H1 (cell line): ENCODE results near the gene BABAM2. TPM values are rescaled to one million over a fixed set of nuclear protein-coding genes. Genes with fewer than 3 reads are reported as not detected.

Experiments used
- ATF3 ChIP-seq: IDR thresholded peaks from 2 replicates; pipeline ENCODE4 v1.6.1; 2011; ENCODE audit warnings: low read depth, mild to moderate bottlenecking, low read length; ENCODE audit not compliant: insufficient read depth
- CHD7 ChIP-seq: fragments of 300-600 bp; sonication (generic); IDR thresholded peaks from 2 replicates; pipeline ENCODE4 v1.7.1; 2012; ENCODE audit warnings: low read length, moderate library complexity, mild to moderate bottlenecking, inconsistent platforms; ENCODE audit not compliant: insufficient replicate concordance
- TAF1 ChIP-seq: IDR thresholded peaks from 2 replicates; pipeline ENCODE4 v1.6.1; 2011; ENCODE audit warnings: mild to moderate bottlenecking, low read depth, low read length
- polyA plus RNA-seq, 7 experiments: library from polyadenylated mRNA; depleted of rRNA in 3 of 7; stranded (reverse) in 5 of 7; unstranded in 2 of 7; fragments of >200 nt in 5 of 7; fragments of 200-250 nt in 2 of 7; gene quantifications; 1 replicate in 5 of 7; 2 replicates in 1 of 7; 4 replicates in 1 of 7; pipeline versions ENCODE4 v1.2.1 to v1.2.3, GENCODE V29; 2011 to 2013; ENCODE audit warnings: missing spikeins in 2 of 7, mixed read lengths in 2 of 7
- total RNA-seq: library from RNA; stranded (reverse); fragmentation: NEBNext Ultra II Directional; extraction: Animal tissue kit (Norgen Biotek cat#: 25700); gene quantifications from 2 replicates; pipeline ENCODE4 v1.2.1, GENCODE V29; 2021

BABAM2 gene
- total and polyA plus RNA-seq, 2 of the 8 experiments (the other 6 are each of a cell fraction or from before 2014, with no cell fraction given) = 15.8 to 20.9 TPM

- TF ChIP-seq CHD7 = no peak
- TF ChIP-seq ATF3 = no peak
- TF ChIP-seq TAF1 = no peak
Measured at GRCh38 chr2:28318023-28318422, 427.5 kb downstream of the BABAM2 start (continued).
